Measurements from ENCODE around the gene EPSTI1. TPM values are rescaled to one million over a fixed set of nuclear protein-coding genes. Genes with fewer than 3 reads are reported as not detected.

The EPSTI1 gene
- total RNA-seq, 6 donors from 2014 or later: 10.2 to 61.8 (median 24.0) TPM

- TF ChIP-seq CTCF (IDR thresholded peaks at IDR 0.05) (no peak), POLR2A (IDR thresholded peaks at IDR 0.05) (no peak), EP300 (IDR thresholded peaks at IDR 0.05) (no peak), POLR2AphosphoS5 (IDR thresholded peaks at IDR 0.05) (no peak)
- DNase-seq (no peak), ATAC-seq (ENCODE audit: low FRiP score in 2 of 2) (no peak)
- no peaks in the 10 kb centered on the region for H3K9me3 ChIP-seq
- H3K4me1 ChIP-seq: no peaks in the 10 kb centered on the region
- H3K27me3 ChIP-seq: no peaks in the 10 kb centered on the region
- no peak overlapping the region for H3K27ac ChIP-seq
- H3K4me3 ChIP-seq: no peak overlapping the region
- no peaks in the 10 kb centered on the region for H3K36me3 ChIP-seq
- WGBS, 2 donors: 77 to 85% methylated on average over 4 of the region's 4 CpGs
Observed at GRCh38 chr13:42860485-42860884, 131.6 kb downstream of the EPSTI1 start.

- DNase-seq (no peak), ATAC-seq (ENCODE audit: low FRiP score in 2 of 2) (no peak)
- no peak overlapping the region for H3K27ac ChIP-seq
- no peaks in the 10 kb centered on the region for H3K4me1 ChIP-seq
- H3K9me3 ChIP-seq: no peaks in the 10 kb centered on the region
- 61 to 69% methylated on average over 2 of the region's 2 CpGs for WGBS, 2 donors
- no peaks in the 10 kb centered on the region for H3K27me3 ChIP-seq
- H3K4me3 ChIP-seq: no peak overlapping the region
- no peaks in the 10 kb centered on the region for H3K36me3 ChIP-seq
- TF ChIP-seq POLR2AphosphoS5 (IDR thresholded peaks at IDR 0.05): no peak
- TF ChIP-seq EP300 (IDR thresholded peaks at IDR 0.05): no peak
- no peak for TF ChIP-seq CTCF (IDR thresholded peaks at IDR 0.05)
- TF ChIP-seq POLR2A (IDR thresholded peaks at IDR 0.05): no peak
Observed at GRCh38 chr13:42859760-42860159, 132.3 kb downstream of the EPSTI1 start.

- no peak overlapping the region for H3K27ac ChIP-seq
- H3K4me3 ChIP-seq: no peak overlapping the region
- H3K9me3 ChIP-seq: no peaks in the 10 kb centered on the region
- whole genome bisulfite sequencing, 2 donors: 80 to 84% methylated on average over 7 of the region's 7 CpGs
- no peaks in the 10 kb centered on the region for H3K27me3 ChIP-seq
- no peak for ATAC-seq (ENCODE audit: low FRiP score in 2 of 2)
- no peak for TF ChIP-seq POLR2AphosphoS5 (IDR thresholded peaks at IDR 0.05)
- TF ChIP-seq POLR2A (IDR thresholded peaks at IDR 0.05): no peak
- DNase-seq: no peak
- H3K36me3 ChIP-seq: no peaks in the 10 kb centered on the region
- H3K4me1 ChIP-seq: no peaks in the 10 kb centered on the region
Observed at GRCh38 chr13:42855410-42855809, 136.6 kb downstream of the EPSTI1 start.

GRCh38 chr13:42852136-42852535, 139.9 kb downstream of the EPSTI1 start:
- H3K4me3 ChIP-seq: no peak overlapping the region
- no peak for ATAC-seq (ENCODE audit: low FRiP score in 2 of 2)
- WGBS, 2 donors: 89 to 92% methylated on average over 3 of the region's 3 CpGs
- no peaks in the 10 kb centered on the region for H3K27me3 ChIP-seq
- no peaks in the 10 kb centered on the region for H3K36me3 ChIP-seq
- no peaks in the 10 kb centered on the region for H3K9me3 ChIP-seq
- no peaks in the 10 kb centered on the region for H3K4me1 ChIP-seq
- H3K27ac ChIP-seq: no peak overlapping the region
- no peak for DNase-seq
- TF ChIP-seq POLR2AphosphoS5 (IDR thresholded peaks at IDR 0.05) (no peak), POLR2A (IDR thresholded peaks at IDR 0.05) (no peak), EP300 (IDR thresholded peaks at IDR 0.05) (no peak), CTCF (IDR thresholded peaks at IDR 0.05) (no peak)

GRCh38 chr13:42849200-42849599, 142.8 kb downstream of the EPSTI1 start:
- H3K4me3 ChIP-seq: no peak overlapping the region
- H3K36me3 ChIP-seq: no peaks in the 10 kb centered on the region
- no peaks in the 10 kb centered on the region for H3K27me3 ChIP-seq
- WGBS, 2 donors: 90 to 92% methylated on average over 2 of the region's 2 CpGs
- TF ChIP-seq POLR2A (IDR thresholded peaks at IDR 0.05) (no peak), POLR2AphosphoS5 (IDR thresholded peaks at IDR 0.05) (no peak), CTCF (IDR thresholded peaks at IDR 0.05) (no peak), EP300 (IDR thresholded peaks at IDR 0.05) (no peak)
- DNase-seq: no peak
- no peaks in the 10 kb centered on the region for H3K4me1 ChIP-seq
- H3K27ac ChIP-seq: no peak overlapping the region
- ATAC-seq (ENCODE audit: low FRiP score in 2 of 2): no peak
- H3K9me3 ChIP-seq: no peaks in the 10 kb centered on the region
